Measurements from ENCODE around the gene ADAMTSL4.
A peak's percentile ranks its signal among the peaks of the same experiment; 100 is the strongest.

The ADAMTSL4 gene

DNA sequence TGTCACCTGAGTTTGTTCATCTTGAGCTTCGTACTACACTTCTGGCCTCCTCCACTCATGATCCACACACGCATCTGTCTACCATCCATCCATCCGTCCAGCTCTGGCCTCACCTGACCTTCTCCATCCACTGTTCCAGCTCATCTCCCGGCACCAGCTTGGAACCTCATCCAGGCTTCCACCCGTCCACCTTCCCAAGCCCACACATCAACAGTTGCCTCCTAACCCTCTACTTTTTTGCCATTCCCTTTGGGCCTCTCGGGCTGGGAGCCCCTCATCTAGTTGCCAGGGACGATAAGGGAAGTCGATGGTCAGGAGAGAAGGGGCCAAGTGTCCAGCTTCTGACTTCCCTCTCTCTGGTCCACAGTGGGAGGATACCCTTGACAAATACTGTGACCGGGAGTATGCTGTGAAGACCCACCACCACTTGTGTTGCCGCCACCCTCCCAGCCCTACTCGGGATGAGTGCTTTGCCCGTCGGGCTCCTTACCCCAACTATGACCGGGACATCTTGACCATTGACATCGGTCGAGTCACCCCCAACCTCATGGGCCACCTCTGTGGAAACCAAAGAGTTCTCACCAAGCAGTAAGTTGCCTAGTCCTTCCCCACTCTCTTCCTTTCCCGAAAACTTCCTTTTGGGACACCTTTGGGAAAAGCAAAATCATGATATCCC lies 37.1 kb upstream of the ADAMTSL4 start:
- Mint-ChIP-seq H3K4me3 (peak overlapping the region; percentile 4 to 34 (median 17)), H3K36me3 (ENCODE audit: low read depth) (peaks cover 16% of the 10 kb centered on the region), H3K4me1 (peaks cover 52% of the 10 kb centered on the region), H3K27me3 (ENCODE audit: low read depth) (peaks cover 4% of the 10 kb centered on the region), H3K9me3 (no peaks in the 10 kb centered on the region), H3K27ac (peak overlapping the region; percentile 82 to 91 (median 86))
- TF ChIP-seq, protein P1, sequence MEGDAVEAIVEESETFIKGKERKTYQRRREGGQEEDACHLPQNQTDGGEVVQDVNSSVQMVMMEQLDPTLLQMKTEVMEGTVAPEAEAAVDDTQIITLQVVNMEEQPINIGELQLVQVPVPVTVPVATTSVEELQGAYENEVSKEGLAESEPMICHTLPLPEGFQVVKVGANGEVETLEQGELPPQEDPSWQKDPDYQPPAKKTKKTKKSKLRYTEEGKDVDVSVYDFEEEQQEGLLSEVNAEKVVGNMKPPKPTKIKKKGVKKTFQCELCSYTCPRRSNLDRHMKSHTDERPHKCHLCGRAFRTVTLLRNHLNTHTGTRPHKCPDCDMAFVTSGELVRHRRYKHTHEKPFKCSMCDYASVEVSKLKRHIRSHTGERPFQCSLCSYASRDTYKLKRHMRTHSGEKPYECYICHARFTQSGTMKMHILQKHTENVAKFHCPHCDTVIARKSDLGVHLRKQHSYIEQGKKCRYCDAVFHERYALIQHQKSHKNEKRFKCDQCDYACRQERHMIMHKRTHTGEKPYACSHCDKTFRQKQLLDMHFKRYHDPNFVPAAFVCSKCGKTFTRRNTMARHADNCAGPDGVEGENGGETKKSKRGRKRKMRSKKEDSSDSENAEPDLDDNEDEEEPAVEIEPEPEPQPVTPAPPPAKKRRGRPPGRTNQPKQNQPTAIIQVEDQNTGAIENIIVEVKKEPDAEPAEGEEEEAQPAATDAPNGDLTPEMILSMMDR (IDR thresholded peaks at IDR 0.05; ENCODE audit: unreplicated experiment in 3 of 3), result no peak

DNA sequence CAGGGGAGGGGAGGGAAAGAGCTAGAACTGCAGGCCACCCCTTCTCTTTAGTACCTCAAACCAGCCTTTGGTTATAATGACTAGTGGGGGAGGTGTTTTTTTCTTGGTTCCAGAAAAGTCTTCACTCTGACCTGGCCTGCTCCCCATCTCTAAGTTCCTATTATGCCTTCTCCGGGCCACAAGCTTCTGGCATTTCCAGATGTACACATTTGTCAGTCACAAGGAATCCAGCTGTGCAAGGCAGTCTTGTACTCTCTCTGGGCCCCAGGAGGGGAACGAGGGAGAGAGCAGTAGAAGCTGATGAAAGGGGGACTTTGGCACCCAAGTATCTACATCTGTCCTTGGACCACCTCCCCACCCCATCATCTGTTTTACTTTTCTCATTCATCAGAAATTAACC lies 36.4 kb upstream of the ADAMTSL4 start:
- Mint-ChIP-seq H3K27me3 (ENCODE audit: low read depth) (peaks cover 4% of the 10 kb centered on the region), H3K9me3 (no peaks in the 10 kb centered on the region)

DNA sequence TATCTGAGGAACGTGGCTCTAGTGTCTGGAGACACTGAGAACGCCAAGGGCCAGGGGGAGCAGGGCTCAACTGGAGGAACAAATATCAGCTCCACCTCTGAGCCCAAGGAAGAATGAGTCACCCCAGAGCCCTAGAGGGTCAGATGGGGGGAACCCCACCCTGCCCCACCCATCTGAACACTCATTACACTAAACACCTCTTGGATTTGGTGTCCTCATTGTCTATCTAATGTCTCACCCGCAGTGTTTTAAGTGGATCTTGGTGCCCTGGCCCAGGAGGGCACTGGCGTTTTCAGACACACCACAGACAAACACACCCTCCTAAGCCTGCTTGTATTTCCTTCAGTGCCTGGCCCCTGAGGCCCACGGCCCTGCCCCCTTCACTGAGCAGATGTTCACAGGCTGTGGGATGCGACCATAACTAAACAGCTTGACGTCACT lies 35.8 kb upstream of the ADAMTSL4 start:
- peak overlapping the region; percentile 60 to 89 (median 86) for H3K4me3 Mint-ChIP-seq
- peaks cover 4% of the 10 kb centered on the region for H3K27me3 Mint-ChIP-seq (ENCODE audit: low read depth)
- peak overlapping the region; percentile 82 to 91 (median 88) for H3K27ac Mint-ChIP-seq
- peaks cover 16% of the 10 kb centered on the region for H3K36me3 Mint-ChIP-seq (ENCODE audit: low read depth)
- H3K9me3 Mint-ChIP-seq, result no peaks in the 10 kb centered on the region
- TF ChIP-seq, protein P1 (IDR thresholded peaks at IDR 0.05; ENCODE audit: unreplicated experiment in 3 of 3), result no peak
- peaks cover 43% of the 10 kb centered on the region for H3K4me1 Mint-ChIP-seq

More for the DNA sequence above, 36.4 kb upstream of the ADAMTSL4 start:
- H3K4me1 Mint-ChIP-seq, result peaks cover 48% of the 10 kb centered on the region
- H3K27ac Mint-ChIP-seq, result peak overlapping the region; percentile 82 to 91 (median 86)
- peaks cover 16% of the 10 kb centered on the region for H3K36me3 Mint-ChIP-seq (ENCODE audit: low read depth)
- TF ChIP-seq, protein P1 (IDR thresholded peaks at IDR 0.05; ENCODE audit: unreplicated experiment in 3 of 3), result no peak
- H3K4me3 Mint-ChIP-seq, result peak overlapping the region; percentile 4 to 34 (median 17)

DNA sequence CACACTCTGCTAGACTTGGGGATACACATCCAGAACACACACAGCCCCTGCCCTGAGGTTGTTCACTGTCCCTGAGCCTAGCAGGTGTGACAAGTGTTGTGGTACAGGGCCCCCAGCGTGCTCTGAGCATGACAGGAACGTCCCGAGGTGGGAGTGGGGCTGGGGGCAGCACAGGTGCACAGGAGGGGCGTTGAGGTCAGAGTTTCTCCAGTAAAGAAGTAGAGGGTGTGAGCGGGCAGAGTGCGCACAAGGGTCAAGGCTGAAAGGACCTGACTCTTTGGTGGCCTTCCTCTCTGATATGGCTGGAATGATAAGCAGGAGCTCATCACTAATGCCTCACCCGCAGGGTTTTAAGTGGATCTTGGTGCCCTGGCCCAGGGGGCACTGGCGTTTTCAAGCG lies 34.9 kb upstream of the ADAMTSL4 start:
- peaks cover 4% of the 10 kb centered on the region for H3K27me3 Mint-ChIP-seq (ENCODE audit: low read depth)
- TF ChIP-seq, protein P1 (IDR thresholded peaks at IDR 0.05; ENCODE audit: unreplicated experiment in 3 of 3), result no peak
- no peaks in the 10 kb centered on the region for H3K9me3 Mint-ChIP-seq
- peak overlapping the region; percentile 70 to 95 (median 84) for H3K27ac Mint-ChIP-seq
- H3K4me3 Mint-ChIP-seq, result peak overlapping the region; percentile 86 to 89 (median 88)
- H3K4me1 Mint-ChIP-seq, result peaks cover 40% of the 10 kb centered on the region
- H3K36me3 Mint-ChIP-seq (ENCODE audit: low read depth), result peaks cover 16% of the 10 kb centered on the region

DNA sequence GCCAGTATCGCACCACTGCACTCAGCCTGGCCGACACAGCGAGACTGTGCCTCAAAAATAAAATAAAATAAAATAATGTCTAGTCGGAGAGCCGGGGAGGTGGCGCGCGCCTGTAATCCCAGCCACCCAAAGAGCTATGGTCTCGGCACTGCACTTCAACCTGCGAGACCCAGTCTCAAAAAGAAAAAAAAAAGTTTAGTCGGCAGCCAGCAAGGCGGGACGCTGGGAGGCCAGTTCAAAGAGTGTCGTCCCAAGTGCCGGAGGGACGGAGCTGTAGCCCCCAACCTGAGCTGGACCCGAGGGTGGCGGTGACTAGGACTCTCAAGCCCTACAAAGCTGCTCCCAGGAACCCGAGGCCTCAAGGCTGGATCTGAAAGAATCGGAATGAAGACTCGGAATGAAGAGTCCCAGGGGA lies 34.3 kb upstream of the ADAMTSL4 start:
- peaks cover 40% of the 10 kb centered on the region for H3K4me1 Mint-ChIP-seq
- H3K9me3 Mint-ChIP-seq, result no peaks in the 10 kb centered on the region
- peak overlapping the region; percentile 84 to 95 (median 90) for H3K27ac Mint-ChIP-seq
- peaks cover 4% of the 10 kb centered on the region for H3K27me3 Mint-ChIP-seq (ENCODE audit: low read depth)
- H3K4me3 Mint-ChIP-seq, result peak overlapping the region; percentile 86 to 89 (median 88)
- H3K36me3 Mint-ChIP-seq (ENCODE audit: low read depth), result peaks cover 16% of the 10 kb centered on the region
- TF ChIP-seq, protein P1 (IDR thresholded peaks at IDR 0.05; ENCODE audit: unreplicated experiment in 3 of 3), result no peak
